Neural cell (in vitro differentiated cells): Measurements from ENCODE around the gene RBM38.

Experiments
- CTCF ChIP-seq: fragments of 450-650 bp; IDR thresholded peaks from 2 replicates; pipeline ENCODE4 v1.5.1; 2014; ENCODE audit warnings: antibody characterized with exemption, mild to moderate bottlenecking, moderate library complexity; ENCODE audit not compliant: poor library complexity, severe bottlenecking
- EZH2 ChIP-seq: fragments of 200-600, 300-800 bp; shearing (Covaris generic), sonication (generic); IDR thresholded peaks from 2 replicates; pipeline ENCODE4 v1.6.1; 2014; ENCODE audit warnings: antibody characterized with exemption, low read length, borderline replicate concordance, mild to moderate bottlenecking; ENCODE audit not compliant: insufficient read depth, poor library complexity, severe bottlenecking

- TF ChIP-seq EZH2 (no peak), CTCF (no peak)
Observed at GRCh38 chr20:57415771-57416170, 24.6 kb downstream of the RBM38 start.
